Activated CD8-positive, alpha-beta memory T cell treated with anti-CD3 and anti-CD28 coated beads, Interleukin-2, amount 50 U/mL, for 1 hour (primary cell): ENCODE results near the gene SLC35E2B.
"Not testable (repeated sequence)": the region's sequence is repeated elsewhere in the genome, so short reads cannot be mapped to it uniquely, and the experiment has no call there.

Experiments used
- DNase-seq: peaks from one replicate; pipeline ENCODE4 v3.0.0-alpha.2; 2020; ENCODE audit errors: extremely low read depth

The SLC35E2B gene

DNA sequence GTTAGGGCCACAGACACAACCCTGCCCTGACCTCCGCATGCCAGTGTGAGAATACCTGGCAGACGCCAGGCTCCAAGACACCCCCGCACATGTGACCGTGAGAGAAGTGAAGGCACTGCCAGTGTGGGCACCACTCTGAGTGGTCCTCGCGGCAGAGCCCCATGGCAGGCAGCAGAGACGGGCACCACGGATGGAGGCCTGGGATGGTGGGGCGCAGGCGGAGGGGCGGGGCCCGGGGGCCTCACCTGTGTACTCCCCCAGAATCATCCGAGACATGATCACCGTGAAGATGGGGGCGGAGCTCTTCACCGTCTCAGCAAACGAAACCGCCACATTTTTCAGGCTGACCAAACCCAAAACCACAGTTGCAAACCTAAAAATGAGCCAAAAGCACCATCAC lies 17.4 kb downstream of the SLC35E2B start:
- DNase-seq, result not testable (repeated sequence)

- not testable (repeated sequence) for DNase-seq
Measured at GRCh38 chr1:1674806-1675205, 17.8 kb downstream of the SLC35E2B start.

DNA sequence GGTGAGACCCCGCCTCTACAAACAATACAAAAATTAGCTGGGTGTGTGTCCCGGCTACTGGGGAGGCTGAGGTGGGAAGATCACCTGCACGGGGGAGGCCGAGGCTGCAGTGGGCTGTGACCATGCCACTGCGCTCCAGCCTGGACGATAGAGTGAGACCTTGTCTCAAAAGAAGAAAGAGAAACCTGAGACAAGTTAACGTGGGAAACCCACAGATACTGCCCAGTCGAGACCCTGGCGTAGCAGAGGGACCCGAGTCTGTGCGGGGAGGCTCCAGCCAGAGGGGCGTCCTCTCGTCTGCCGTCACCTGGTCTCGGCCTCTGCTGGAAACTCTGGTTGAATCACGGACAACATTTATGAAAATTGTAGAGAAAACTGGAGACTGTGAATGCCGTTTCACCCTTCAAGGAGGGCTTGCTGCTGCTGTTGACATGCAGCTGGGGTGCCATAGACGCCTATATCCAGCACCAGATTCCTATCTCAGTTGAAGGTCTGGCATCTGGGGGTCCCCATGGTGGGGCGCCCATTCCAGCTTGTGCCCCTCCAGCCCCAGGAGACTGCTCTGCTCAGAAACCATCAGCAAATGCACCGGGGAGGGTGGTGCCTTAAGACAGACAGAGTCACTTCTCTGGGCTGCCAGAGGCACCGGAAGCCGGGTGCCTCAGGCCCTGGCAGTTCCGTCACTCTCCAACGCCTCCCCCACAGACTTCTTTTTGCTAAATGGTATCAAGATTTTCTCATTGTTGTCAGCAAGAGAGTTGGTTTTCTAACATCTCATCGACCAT lies 20.2 kb downstream of the SLC35E2B start:
- DNase-seq, result no peak

- no peak for DNase-seq
Measured at GRCh38 chr1:1671365-1672119, 21.1 kb downstream of the SLC35E2B start.

- DNase-seq, result no peak
Measured at GRCh38 chr1:1670866-1671265, 21.7 kb downstream of the SLC35E2B start.

GRCh38 chr1:1669468-1670440 lies 22.8 kb downstream of the SLC35E2B start:
- DNase-seq, result no peak

DNA sequence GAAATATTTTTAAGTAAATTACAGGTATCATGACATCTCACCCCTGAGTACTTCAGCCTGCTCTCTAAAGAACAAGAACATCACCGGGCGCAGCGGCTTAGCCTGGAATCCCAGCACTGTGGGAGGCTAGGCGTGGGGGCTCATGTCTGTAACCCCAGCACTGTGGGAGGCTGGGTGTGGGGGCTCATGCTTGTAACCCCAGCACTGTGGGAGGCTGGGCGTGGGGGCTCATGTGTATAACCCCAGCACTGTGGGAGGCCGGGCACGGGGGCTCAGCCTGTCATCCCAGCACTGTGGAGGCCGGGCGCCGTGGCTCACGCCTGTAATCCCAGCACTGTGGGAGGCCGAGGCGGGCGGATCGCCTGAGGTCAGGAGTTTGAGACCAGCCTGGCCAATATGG lies 26.1 kb downstream of the SLC35E2B start:
- DNase-seq, result no peak

DNA sequence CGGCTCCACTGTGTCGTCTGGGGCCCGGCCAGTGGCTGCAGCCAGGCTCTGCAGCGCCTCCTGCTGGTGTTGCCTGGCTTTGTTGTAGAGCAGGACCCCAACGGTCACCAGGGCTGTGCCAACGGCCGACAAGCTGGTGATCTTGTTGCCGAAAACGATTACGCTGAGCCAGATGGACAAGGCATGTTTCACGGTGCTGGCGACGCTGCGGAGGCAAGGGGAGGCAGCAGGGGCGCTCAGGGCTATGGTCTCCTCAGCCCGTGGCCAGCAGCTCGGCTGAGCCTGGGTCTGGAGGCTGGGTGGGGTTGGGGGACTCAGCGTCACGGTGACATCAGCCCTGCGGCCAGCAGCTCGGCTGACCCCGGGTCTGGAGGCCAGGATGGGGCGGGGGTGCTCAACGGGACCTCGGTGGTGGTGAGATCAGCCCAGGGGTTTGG lies 26.8 kb downstream of the SLC35E2B start:
- no peak for DNase-seq

DNA sequence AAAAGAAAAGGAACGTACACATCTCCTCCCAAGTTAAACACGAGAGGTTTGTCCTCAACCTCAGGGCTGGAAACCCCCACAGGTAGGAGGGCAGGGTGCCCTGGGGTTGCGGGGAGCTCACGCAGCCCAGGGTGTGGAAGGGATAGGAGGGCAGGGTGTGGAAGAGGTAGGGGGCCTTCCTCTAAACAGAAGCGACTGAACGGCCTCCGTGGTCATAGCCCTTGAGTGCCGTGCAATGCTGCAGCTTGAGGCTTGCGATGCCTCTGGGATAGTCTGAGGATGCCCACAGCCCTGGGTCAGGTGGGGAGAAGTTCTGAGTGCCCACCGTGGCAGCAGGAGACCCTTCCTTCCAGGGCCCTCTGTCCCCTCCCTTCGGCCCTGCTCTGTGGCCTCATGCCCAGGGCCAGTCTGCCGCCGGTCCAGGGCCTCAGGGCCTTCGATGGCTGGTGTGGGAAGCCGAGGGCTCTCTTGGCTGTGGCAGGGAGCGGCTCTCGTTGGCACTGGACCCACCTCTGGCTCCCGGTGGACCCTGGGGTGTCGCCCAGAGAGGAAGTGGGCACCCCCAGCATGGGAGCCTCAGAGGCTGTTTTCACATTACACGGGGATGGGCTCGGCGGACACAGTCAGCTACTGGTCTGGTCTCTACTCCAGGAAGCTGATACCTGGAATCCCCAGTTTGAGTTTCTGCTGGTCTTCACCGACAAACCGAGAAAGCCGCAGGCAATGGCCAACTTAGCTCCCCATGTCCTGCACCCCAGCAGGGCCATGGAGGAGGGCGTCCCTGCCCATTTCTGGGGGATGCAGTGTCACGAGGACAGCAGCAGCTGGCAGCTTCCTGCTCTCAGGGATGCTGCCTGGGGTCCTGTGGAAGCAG lies 27.4 kb downstream of the SLC35E2B start:
- DNase-seq, result no peak

- not testable (repeated sequence) for DNase-seq
Measured at GRCh38 chr1:1664318-1664717, 28.3 kb downstream of the SLC35E2B start.

GRCh38 chr1:1662830-1663560 lies 29.6 kb downstream of the SLC35E2B start:
- DNase-seq, result not testable (repeated sequence)

GRCh38 chr1:1662392-1662791 lies 30.2 kb downstream of the SLC35E2B start:
- DNase-seq, result not testable (repeated sequence)

DNA sequence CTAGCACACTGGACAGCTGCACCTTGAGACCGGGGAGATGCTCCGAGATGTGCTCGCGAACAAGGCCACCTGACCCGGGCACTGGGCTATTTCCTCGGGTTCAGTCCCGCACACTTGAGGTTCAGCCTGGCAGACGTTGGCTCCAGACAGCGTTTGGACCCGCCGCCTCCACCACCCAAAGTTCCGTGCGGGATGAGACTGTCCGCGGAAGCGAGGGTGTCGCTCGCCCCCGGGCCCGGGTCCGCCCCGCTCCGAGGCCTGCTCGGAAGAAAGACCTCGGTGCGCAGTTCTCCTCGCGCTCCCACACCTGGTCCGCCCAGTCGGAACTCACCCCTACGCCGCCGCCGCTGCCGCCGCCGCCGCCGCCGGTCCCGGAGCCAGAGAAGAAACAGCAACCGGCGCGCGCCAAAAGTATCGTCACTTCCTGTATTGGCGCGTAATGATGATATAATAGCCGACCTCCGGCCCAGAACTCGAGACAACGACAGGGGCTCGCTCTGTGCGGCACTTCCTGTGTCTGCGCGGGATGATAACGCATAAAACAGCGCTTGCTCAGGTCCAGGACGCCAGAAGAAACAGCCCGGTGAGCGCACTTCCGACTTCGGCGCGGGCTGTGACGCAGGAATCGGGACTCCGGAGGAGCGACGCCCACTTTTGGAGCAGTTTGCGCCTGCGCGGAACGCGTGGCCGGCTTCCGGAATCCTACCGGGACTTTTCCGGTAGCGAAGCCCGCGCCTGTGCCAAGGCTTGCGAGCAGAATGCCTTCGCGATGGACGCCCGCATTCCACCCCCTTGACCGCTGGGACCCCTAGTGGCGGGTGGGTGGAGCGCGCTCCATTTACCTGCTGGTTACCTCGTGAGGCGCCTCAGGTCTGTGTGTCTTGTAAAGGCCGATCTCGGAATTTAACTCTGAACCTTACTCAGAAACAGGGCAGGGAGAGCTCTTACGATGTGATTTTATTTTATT lies 33.7 kb downstream of the SLC35E2B start, which contains the start of gene CDK11B:
CDK11B (minus strand) TSS at position 422 of the 967 bp plus-strand sequence. CDS start 1,519 bp downstream, outside the sequence.
- DNase-seq, result peak; percentile 93

DNA sequence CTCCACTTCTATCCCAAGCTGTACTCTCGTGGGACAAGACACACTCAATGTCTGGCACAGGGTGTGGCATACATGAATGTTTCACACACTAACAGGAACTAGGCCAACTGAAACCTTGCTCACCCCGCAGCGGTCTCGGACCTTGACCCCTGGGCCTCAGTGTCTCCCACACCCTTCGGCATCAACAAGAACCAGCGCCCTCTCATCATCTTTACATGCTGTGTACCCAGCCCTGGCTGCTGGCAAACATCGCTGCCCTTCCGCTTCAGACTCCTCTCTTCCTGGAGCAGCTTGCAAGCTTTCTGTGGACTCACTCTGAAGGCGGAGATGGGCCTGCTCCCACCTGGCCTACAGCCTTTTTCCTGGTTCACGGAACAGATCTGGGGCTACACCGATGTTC lies 44.3 kb downstream of the SLC35E2B start:
- DNase-seq, result not testable (repeated sequence)

DNA sequence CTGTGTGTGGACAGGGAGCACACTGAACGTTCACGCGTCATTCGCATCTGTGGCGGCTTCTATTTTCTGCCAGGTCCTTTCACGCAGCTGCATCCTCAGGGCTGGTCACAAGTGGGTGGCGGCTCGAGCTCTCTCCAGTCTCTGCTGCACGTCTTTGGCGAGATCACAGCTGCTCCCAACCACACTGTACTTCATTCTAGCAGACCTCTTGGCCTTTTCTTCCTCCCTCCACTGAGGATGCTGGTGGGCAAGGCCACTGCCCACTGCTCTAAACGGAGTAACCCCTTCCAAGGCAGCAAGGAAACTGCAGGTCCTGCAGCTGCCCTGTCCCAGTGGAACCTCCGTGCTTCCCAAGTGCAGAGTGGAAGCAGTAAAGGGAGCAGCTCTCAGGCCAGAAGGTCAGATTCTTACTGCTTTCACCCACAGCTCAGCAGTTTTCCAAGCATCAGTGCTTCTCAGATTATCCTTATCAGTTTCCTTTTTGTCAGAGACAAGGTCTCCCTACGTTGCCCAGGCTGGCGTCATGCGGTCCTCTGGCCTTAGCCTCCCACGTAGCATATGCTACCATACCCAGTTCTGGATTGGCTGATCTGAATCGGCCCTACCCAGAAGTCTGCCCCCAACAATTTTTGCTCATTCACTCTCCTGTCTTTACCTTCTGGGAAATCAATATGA lies 44.9 kb downstream of the SLC35E2B start:
- DNase-seq, result not testable (repeated sequence)

GRCh38 chr1:1646326-1646725 lies 46.3 kb downstream of the SLC35E2B start:
- DNase-seq, result not testable (repeated sequence)

GRCh38 chr1:1640711-1641461 lies 51.7 kb downstream of the SLC35E2B start:
- not testable (repeated sequence) for DNase-seq
